Kidney epithelial cell (primary cell): ENCODE data around the gene TACC2. TPM values are rescaled to one million over a fixed set of nuclear protein-coding genes. Genes with fewer than 3 reads are reported as not detected.
"Not testable (repeated sequence)": the region's sequence is repeated elsewhere in the genome, so short reads cannot be mapped to it uniquely, and the experiment has no call there.

Experiments
- DNase-seq: peaks from one replicate; pipeline ENCODE4 v3.0.0-alpha.2; 2010; ENCODE audit warnings: low read depth
- H3K27me3 ChIP-seq: 2 replicates; pipeline ENCODE4 v1.6.0; 2011; ENCODE audit warnings: low read length; ENCODE audit not compliant: control insufficient read depth, insufficient read depth
- H3K36me3 ChIP-seq: 2 replicates; pipeline ENCODE4 v1.5.1; 2011; ENCODE audit warnings: low read length; ENCODE audit not compliant: control insufficient read depth, insufficient read depth
- H3K4me3 ChIP-seq: 2 replicates; pipeline ENCODE4 v1.5.1; 2011; ENCODE audit warnings: low read depth, mild to moderate bottlenecking, control low read depth, low read length
- CTCF ChIP-seq: IDR thresholded peaks from 2 replicates; pipeline ENCODE4 v1.5.1; 2011; ENCODE audit warnings: mild to moderate bottlenecking, moderate library complexity, low read length, control low read depth, inconsistent platforms; ENCODE audit not compliant: insufficient read depth, poor library complexity, severe bottlenecking
- total RNA-seq: library from RNA; depleted of rRNA; stranded (reverse); fragments of >200 nt; gene quantifications from 2 replicates; pipeline ENCODE4 v1.2.3, GENCODE V29; 2015

TACC2 gene
- total RNA-seq, 1 donor from 2014 or later = 26.9 TPM

- no peak for TF ChIP-seq CTCF
- Histone ChIP-seq H3K36me3 (no peaks in the 10 kb centered on the region), H3K4me3 (no peak overlapping the region), H3K27me3 (no peaks in the 10 kb centered on the region)
- DNase-seq = no peak
These were observed 23.0 kb upstream of the TACC2 start for GRCh38 chr10:121965996-121966395.

- H3K4me3 ChIP-seq, H3K27me3 ChIP-seq, H3K36me3 ChIP-seq, DNase-seq: not testable (repeated sequence)
These were observed 19.9 kb upstream of the TACC2 start for GRCh38 chr10:121969086-121969485.

- no peak for DNase-seq
- no peak for TF ChIP-seq CTCF
- H3K27me3 ChIP-seq = no peaks in the 10 kb centered on the region
- no peaks in the 10 kb centered on the region for H3K36me3 ChIP-seq
- H3K4me3 ChIP-seq = peak overlapping the region; percentile 80
These were observed 14.9 kb upstream of the TACC2 start for GRCh38 chr10:121974019-121974534.

GRCh38 chr10:121974535-121975294, 14.2 kb upstream of the TACC2 start, which contains the start of gene NSMCE4A:
NSMCE4A (minus strand) TSS chr10:121975217; CDS start chr10:121975165, 52 bp downstream.
- no peak for DNase-seq
- no peak for TF ChIP-seq CTCF

GRCh38 chr10:121975295-121976086, 13.5 kb upstream of the TACC2 start:
- DNase-seq = no peak
- Histone ChIP-seq H3K4me3 (peak overlapping the region; percentile 80), H3K36me3 (no peaks in the 10 kb centered on the region), H3K27me3 (no peaks in the 10 kb centered on the region)
- TF ChIP-seq CTCF = peak; percentile 19

More at GRCh38 chr10:121974535-121975294, 14.2 kb upstream of the TACC2 start, which contains the start of gene NSMCE4A:
- no peaks in the 10 kb centered on the region for H3K36me3 ChIP-seq
- peak within 1 kb of the TSS; percentile 80 for H3K4me3 ChIP-seq
- no peaks in the 10 kb centered on the region for H3K27me3 ChIP-seq

- TF ChIP-seq CTCF = no peak
- H3K27me3 ChIP-seq = no peaks in the 10 kb centered on the region
- no peak overlapping the region for H3K4me3 ChIP-seq
- DNase-seq = no peak
- H3K36me3 ChIP-seq = no peaks in the 10 kb centered on the region
These were observed 12.4 kb upstream of the TACC2 start for GRCh38 chr10:121976607-121977006.
